Activated naive CD4-positive, alpha-beta T cell treated with anti-CD3 and anti-CD28 coated beads for 36 hours (primary cell): ENCODE measurements around the gene TARM1. TPM values are rescaled to one million over a fixed set of nuclear protein-coding genes. Genes with fewer than 3 reads are reported as not detected.
"Not testable (repeated sequence)": the region's sequence is repeated elsewhere in the genome, so short reads cannot be mapped to it uniquely, and the experiment has no call there.

Source experiments
- CTCF ChIA-PET: fragments of 350-600 bp; sonication (Branson Sonifier 250); formaldehyde crosslinking; loops from one replicate; lab custom pipeline; 2021; ENCODE audit warnings: antibody characterized with exemption; lab: Charles Lee
- DNase-seq: peaks from one replicate; pipeline ENCODE4 v3.0.0-alpha.2; 2020
- H3K27ac Mint-ChIP-seq: one replicate; pipeline ENCODE4 v1.8.0; 2021; ENCODE audit warnings: mild to moderate bottlenecking, mixed read lengths
- H3K27me3 Mint-ChIP-seq: one replicate; pipeline ENCODE4 v1.8.0; 2021; ENCODE audit warnings: low read depth, mixed read lengths
- H3K36me3 Mint-ChIP-seq: one replicate; pipeline ENCODE4 v1.8.0; 2021; ENCODE audit warnings: low read depth, mixed read lengths
- H3K4me1 Mint-ChIP-seq: one replicate; pipeline ENCODE4 v1.8.0; 2021; ENCODE audit warnings: low read depth, mixed read lengths
- H3K4me3 Mint-ChIP-seq: one replicate; pipeline ENCODE4 v1.8.0; 2021; ENCODE audit warnings: mild to moderate bottlenecking, moderate library complexity, mixed read lengths
- H3K9me3 Mint-ChIP-seq: one replicate; pipeline ENCODE4 v1.8.0; 2021; ENCODE audit warnings: mixed read lengths
- intact Hi-C: fragments of 100-400 bp; cut with micrococcal nuclease; formaldehyde crosslinking; loops from one replicate; pipeline ENCODE4 v1.15.1; 2023
- total RNA-seq, 2 experiments: library from RNA; stranded (reverse); gene quantifications; one replicate each; pipeline ENCODE4 v1.2.3, GENCODE V29; 2021

TARM1 gene
- total RNA-seq, 2 experiments from 2014 or later: not detected

DNA sequence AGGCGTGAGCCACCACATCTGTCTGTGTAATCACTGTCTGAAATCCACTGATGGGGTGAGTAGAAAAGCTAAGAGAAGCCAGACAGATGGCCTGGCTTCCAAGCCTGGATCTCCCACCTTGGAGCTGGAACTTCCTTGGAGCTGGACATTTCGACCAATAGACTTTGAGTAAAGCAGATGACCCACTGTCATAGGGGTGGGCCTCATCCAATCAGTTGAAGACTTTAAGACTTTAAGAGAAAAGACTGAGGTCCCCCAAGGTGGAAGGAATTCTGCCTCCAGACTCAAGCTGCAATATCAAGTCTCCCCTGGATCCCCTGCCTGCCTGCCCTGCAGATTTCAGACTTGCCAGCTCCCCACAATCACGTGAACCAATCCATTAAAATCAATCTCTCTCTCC, 38.2 kb downstream of the TARM1 start:
- intact Hi-C loops: no loop called here
- Mint-ChIP-seq H3K36me3 (no peaks in the 10 kb centered on the region), H3K27me3 (peaks cover 12% of the 10 kb centered on the region), H3K4me3 (no peak overlapping the region), H3K4me1 (no peaks in the 10 kb centered on the region), H3K27ac (no peak overlapping the region), H3K9me3 (no peaks in the 10 kb centered on the region)
- CTCF ChIA-PET: interaction anchor here (0.6 to 1.7 kb wide), 2 partner anchors 19 to 41 kb away, joined by 5 read pairs; no protein-coding TSS in a partner anchor
- no peak for DNase-seq

DNA sequence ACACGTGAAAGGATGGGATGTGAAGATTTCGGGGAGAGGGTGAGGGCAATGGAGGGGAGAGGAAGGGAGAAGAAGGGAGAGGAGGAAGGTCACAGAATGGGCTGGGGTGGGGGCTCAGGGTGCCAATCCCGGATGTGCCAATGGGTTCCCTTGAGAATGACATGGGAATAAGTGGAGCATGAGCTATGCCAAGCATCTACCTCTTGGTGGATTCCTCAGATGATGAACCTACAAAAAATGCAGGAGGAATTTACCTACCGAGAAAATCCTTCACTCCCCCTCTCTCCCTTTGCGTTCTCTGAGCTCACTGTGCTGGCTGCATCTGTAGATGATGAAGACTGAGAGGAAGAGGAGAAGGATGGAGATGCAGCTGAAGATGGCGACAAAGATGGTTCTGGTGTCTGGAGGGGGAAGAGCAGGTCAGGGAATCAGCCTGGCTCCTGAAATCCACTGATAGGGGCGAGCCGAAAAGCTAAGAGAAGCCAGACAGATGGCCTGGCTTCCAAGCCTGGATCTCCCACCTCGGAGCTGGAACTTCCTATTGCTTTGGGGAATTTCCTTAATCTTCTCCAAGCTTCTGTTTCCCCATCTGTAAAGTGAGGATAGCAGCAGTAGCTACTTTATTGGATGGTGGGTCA, 39.1 kb downstream of the TARM1 start:
- Mint-ChIP-seq H3K36me3 (no peaks in the 10 kb centered on the region), H3K9me3 (no peaks in the 10 kb centered on the region), H3K4me1 (no peaks in the 10 kb centered on the region), H3K27me3 (peaks cover 15% of the 10 kb centered on the region), H3K4me3 (no peak overlapping the region), H3K27ac (no peak overlapping the region)
- intact Hi-C loops: no loop called here
- CTCF ChIA-PET: interaction anchor here (1.7 kb wide), 1 partner anchor 18 kb away, joined by 5 read pairs; no protein-coding TSS in a partner anchor
- no peak for DNase-seq

DNA sequence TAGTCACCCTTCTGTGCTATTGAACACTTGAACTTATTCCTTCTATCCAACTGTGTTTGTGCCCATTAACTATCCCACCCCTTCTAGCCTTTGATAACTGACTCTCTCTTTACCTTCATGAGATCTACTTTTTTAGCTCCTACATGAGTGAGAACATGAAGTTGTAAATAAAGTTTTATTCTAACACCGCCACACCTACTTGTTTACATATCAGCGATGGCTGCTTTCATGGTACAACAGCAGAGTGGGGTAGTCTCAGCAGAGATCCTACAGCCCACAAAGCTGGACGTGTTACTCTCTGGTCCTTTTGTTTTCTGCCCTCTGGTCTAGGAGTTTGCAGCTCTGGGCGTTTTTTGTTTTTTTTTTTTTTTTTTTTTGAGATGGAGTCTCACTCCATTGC, 41.2 kb downstream of the TARM1 start:
- no peaks in the 10 kb centered on the region for H3K36me3 Mint-ChIP-seq
- H3K4me3 Mint-ChIP-seq: no peak overlapping the region
- intact Hi-C loops: no loop called here
- no peaks in the 10 kb centered on the region for H3K4me1 Mint-ChIP-seq
- peaks cover 9% of the 10 kb centered on the region for H3K27me3 Mint-ChIP-seq
- CTCF ChIA-PET: interaction anchor here (0.5 to 1.4 kb wide), 2 partner anchors 16 to 249 kb away, joined by 3 to 6 read pairs; no protein-coding TSS in a partner anchor
- peak overlapping the region; percentile 56 for H3K27ac Mint-ChIP-seq
- DNase-seq: no peak
- H3K9me3 Mint-ChIP-seq: no peaks in the 10 kb centered on the region

DNA sequence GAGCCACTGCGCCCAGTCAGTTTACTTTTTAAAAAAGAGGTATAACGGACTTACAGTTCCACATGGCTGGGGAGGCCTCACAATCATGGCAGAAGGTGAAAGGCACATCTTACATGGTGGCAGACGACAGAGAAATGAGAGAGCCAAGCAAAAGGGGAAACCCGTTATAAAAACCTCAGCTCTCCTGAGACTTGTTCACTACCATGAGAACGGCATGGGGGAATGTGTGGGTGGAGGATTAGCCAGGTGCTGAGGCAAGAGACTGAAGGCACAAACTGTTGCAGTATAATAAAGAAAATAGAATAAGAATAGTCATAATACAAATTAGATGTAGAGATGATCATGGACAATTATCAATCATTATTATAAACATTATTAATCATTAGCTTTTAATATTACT, 44.6 kb downstream of the TARM1 start:
- intact Hi-C loops, H3K27ac Mint-ChIP-seq, H3K27me3 Mint-ChIP-seq, DNase-seq, H3K4me1 Mint-ChIP-seq, H3K36me3 Mint-ChIP-seq, CTCF ChIA-PET, H3K9me3 Mint-ChIP-seq, H3K4me3 Mint-ChIP-seq: not testable (repeated sequence)

DNA sequence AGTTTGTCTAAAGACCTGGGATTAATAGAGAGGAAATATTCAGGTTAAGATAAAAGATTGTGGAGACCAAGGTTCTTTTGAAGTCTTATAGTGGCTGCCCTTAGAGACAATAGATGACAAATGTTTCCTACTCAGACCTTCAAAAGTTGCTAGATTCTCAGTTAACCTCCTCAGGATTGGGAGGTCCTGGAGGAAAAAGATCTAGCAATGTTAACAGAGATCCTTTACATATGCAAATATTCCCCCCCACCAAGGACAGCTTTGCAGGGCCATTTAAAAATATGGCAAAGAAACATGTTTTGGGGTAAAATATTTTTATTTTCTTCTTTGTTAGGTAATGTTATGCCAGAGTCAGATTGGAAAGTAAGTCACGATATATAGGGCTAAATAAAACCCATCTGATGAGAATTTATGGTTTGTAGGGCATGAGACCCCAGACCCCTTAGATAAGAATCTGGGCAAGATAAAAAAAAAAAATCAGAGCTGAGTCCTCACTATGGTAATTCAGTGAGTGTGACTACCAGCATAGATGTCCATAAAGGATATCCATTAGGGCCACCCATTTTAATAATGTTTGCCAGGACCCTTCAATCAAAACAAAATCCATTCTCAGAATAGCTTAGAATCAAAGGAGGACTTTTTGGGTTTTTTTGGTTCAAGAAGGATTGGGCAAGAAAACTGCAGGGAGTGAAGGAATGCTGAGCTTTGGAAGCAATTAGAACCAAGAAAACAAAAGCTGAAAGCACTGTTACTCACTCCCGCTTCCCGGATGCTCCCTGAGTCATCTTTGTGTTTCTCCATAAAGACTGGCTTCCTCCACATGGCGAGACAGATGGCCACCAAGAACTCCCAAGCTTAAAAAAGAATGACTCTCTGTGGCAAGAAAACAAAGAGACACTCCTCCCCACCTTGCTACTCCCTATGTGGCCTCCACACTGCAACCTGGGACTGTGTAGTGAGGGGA, 45.7 kb downstream of the TARM1 start:
- no peaks in the 10 kb centered on the region for H3K9me3 Mint-ChIP-seq
- no peak overlapping the region for H3K27ac Mint-ChIP-seq
- CTCF ChIA-PET: interaction anchor here (0.6 to 1.3 kb wide), 2 partner anchors 11 to 253 kb away, joined by 4 read pairs; no protein-coding TSS in a partner anchor
- intact Hi-C loops: no loop called here
- no peaks in the 10 kb centered on the region for H3K4me1 Mint-ChIP-seq
- peaks cover 7% of the 10 kb centered on the region for H3K27me3 Mint-ChIP-seq
- no peak for DNase-seq
- no peaks in the 10 kb centered on the region for H3K36me3 Mint-ChIP-seq
- no peak overlapping the region for H3K4me3 Mint-ChIP-seq

DNA sequence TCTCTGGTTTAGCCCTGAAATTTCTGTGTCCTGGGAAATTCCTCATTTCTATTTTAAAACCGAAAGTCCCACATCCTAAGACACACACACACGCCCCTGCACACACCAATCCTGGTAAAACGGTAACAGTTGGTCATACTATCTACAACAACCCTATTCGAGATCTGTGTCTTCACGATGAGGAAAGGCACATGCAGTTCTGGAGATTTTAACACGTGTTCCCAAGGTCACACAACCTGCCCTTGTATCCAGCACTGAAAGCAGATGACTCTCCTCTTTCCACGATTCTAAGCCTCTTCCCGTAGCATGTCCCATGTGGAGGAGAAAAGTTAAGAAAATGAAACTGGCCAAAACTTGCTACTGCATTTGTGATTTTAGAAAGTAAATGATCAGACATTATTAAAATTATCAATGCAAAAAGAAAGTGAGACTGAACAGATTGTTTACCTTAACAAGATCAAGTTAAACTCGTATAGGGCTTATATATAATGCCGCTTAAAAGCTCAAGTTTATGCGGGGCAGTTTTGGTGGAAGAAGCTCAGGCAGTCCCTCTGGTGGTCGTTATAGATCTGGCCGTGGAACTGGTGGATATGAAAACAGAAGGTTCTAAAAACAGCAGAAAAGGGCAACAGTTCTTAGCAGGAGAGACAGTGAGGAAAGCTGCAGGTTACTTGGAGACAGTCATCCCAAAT, 50.1 kb downstream of the TARM1 start:
- no peak for DNase-seq
- intact Hi-C loops: loop anchor here (1.0 kb wide), 1 partner anchor 238 kb away; no protein-coding TSS in a partner anchor
- Mint-ChIP-seq H3K9me3 (no peaks in the 10 kb centered on the region), H3K36me3 (no peaks in the 10 kb centered on the region), H3K27ac (no peak overlapping the region), H3K4me3 (no peak overlapping the region), H3K27me3 (peaks cover 15% of the 10 kb centered on the region), H3K4me1 (peaks cover 1% of the 10 kb centered on the region)
- CTCF ChIA-PET: interaction anchor here (1.0 to 1.5 kb wide), 4 partner anchors 116 to 259 kb away, joined by 3 to 4 read pairs (median 4); no protein-coding TSS in a partner anchor

DNA sequence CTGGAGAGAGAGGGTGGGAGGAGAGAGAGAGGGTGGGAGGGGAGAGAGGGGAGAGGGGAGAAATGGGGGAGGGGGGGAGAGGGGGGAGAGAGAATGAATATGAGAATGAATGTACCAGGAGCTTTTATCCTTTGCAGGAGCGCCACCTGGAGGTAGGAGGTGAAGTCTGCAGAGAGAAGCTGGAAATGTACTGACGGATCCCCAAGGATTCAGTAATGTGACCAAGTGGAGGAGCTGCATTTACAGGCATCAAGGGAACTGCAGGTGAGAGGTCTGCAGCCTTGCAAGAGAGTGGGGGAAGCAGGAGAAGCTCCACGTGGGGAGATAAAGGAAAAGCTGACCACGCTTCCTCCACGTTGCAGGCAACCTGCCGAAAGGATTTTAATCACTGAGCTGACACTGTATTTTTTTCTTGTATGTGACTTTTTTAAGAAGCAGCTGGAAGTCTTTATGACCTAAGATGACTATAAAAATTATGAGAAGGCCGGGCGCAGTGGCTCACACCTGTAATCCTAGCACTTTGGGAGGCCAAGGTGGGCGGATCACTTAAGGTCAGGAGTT, 51.2 kb downstream of the TARM1 start:
- H3K9me3 Mint-ChIP-seq: no peaks in the 10 kb centered on the region
- intact Hi-C loops: loop anchor here (1.0 kb wide), 1 partner anchor 237 kb away; no protein-coding TSS in a partner anchor
- H3K27ac Mint-ChIP-seq: no peak overlapping the region
- CTCF ChIA-PET: interaction anchor here (0.6 to 1.5 kb wide), 17 partner anchors 9 to 258 kb away, joined by 3 to 12 read pairs (median 5); no protein-coding TSS in a partner anchor
- DNase-seq: peak; percentile 72
- H3K4me3 Mint-ChIP-seq: no peak overlapping the region
- peaks cover 1% of the 10 kb centered on the region for H3K4me1 Mint-ChIP-seq
- no peaks in the 10 kb centered on the region for H3K36me3 Mint-ChIP-seq
- H3K27me3 Mint-ChIP-seq: peaks cover 15% of the 10 kb centered on the region

DNA sequence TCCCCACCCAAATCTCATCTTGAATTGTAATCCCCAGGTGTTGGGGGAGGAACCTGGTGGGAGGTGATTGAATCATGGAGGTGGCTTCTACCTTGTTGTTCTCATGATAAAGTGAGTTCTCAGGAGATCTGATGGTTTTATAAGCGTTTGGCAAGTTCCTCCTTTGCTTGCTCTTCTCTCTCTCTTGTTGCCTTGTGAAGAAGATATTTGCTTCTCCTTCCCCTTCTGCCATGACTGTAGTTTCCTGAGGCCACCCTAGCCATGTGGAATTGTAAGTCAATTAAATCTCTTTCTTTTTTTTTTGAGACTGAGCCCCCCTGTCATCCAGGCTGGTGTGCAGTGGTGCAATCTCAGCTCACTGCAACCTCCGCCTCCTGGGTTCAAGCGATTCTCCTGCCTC, 51.9 kb downstream of the TARM1 start:
- H3K36me3 Mint-ChIP-seq: no peaks in the 10 kb centered on the region
- no peak overlapping the region for H3K27ac Mint-ChIP-seq
- H3K9me3 Mint-ChIP-seq: no peaks in the 10 kb centered on the region
- H3K4me1 Mint-ChIP-seq: peaks cover 1% of the 10 kb centered on the region
- H3K27me3 Mint-ChIP-seq: peaks cover 20% of the 10 kb centered on the region
- no peak overlapping the region for H3K4me3 Mint-ChIP-seq
- CTCF ChIA-PET: interaction anchor here (1.0 to 1.5 kb wide), 10 partner anchors 9 to 258 kb away, joined by 3 to 12 read pairs (median 5); no protein-coding TSS in a partner anchor
- DNase-seq: no peak
- intact Hi-C loops: no loop called here

DNA sequence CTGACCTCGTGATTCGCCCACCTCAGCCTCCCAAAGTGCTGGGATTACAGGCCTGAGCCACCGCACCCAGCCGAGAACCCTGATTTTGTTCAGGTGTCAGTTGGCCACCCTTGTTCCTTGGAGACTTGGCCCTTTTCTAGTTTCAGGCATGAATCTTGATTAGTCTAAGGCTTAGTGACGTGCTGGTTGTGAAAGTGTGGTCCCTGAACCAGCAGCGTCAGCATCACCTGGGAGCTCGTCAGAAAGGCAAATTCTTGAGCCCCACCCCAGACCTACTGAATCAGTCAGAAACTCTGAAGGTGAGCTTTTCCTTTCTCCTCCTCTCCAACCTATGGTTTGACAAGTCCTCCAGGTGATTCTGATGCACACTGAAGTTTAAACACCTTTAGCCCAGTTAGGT, 54.5 kb downstream of the TARM1 start:
- H3K4me3 Mint-ChIP-seq: no peak overlapping the region
- CTCF ChIA-PET: interaction anchor here (1.0 to 1.2 kb wide), 2 partner anchors 17 to 116 kb away, joined by 3 to 5 read pairs; no protein-coding TSS in a partner anchor

DNA sequence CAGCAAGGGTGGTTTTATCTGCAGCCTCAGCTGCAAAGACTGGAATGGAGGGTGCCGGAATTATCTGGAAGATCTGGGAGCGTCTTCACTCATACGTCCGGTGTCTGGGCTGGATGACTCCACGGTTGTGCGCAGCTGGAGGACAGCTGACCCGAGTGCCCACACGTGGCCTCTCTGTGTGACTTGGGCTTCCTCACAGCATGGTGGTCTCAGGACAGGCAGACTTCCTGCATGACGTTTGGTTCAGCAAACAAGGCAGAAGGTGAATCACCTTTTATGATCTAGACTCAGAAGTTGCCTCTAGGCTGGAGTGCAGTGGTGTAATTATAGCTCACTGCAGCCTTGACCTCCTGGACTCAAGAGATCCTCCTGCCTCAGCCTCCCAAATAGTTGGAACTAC, 56.5 kb downstream of the TARM1 start:
- Mint-ChIP-seq H3K9me3 (no peaks in the 10 kb centered on the region), H3K4me3 (no peak overlapping the region), H3K27me3 (peaks cover 39% of the 10 kb centered on the region), H3K27ac (no peak overlapping the region), H3K36me3 (no peaks in the 10 kb centered on the region), H3K4me1 (peaks cover 2% of the 10 kb centered on the region)
- intact Hi-C loops: loop anchor here (1.0 to 5.0 kb wide), 3 partner anchors 118 to 827 kb away; no protein-coding TSS in a partner anchor
- CTCF ChIA-PET: interaction anchor here (0.6 to 3.3 kb wide), 14 partner anchors 10 to 259 kb away, joined by 3 to 18 read pairs (median 5); partner anchors contain the start of gene PRKCG
- DNase-seq: no peak

More for the DNA sequence above, 54.5 kb downstream of the TARM1 start:
- no peaks in the 10 kb centered on the region for H3K9me3 Mint-ChIP-seq
- no peak for DNase-seq
- H3K27ac Mint-ChIP-seq: no peak overlapping the region
- intact Hi-C loops: no loop called here
- H3K36me3 Mint-ChIP-seq: no peaks in the 10 kb centered on the region
- peaks cover 4% of the 10 kb centered on the region for H3K4me1 Mint-ChIP-seq
- H3K27me3 Mint-ChIP-seq: peaks cover 36% of the 10 kb centered on the region

DNA sequence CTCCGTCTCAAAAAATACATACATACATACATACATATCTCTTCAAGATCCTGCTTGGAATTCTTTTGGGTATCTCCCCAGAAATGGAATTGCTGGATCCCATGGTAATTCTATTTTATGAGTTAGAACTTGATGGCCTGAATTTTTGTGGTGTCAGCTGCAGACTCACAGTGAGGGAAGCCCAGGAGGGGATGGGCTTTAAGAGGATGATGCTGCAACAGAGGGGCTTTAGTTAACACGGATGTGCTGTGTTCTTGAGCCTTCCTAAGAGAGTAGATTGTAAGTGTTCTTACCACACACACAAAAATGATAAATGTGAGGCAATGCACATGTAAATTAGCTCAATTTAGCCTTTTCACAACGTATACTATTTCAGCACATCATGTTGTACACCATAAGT, 58.0 kb downstream of the TARM1 start:
- CTCF ChIA-PET: interaction anchor here (0.6 to 3.3 kb wide), 13 partner anchors 15 to 369 kb away, joined by 3 to 18 read pairs (median 4); no protein-coding TSS in a partner anchor
- H3K36me3 Mint-ChIP-seq: no peaks in the 10 kb centered on the region
- peaks cover 33% of the 10 kb centered on the region for H3K27me3 Mint-ChIP-seq
- no peaks in the 10 kb centered on the region for H3K9me3 Mint-ChIP-seq
- H3K27ac Mint-ChIP-seq: no peak overlapping the region
- intact Hi-C loops: loop anchor here (5.0 kb wide), 1 partner anchor 826 kb away; no protein-coding TSS in a partner anchor
- peaks cover 2% of the 10 kb centered on the region for H3K4me1 Mint-ChIP-seq
- H3K4me3 Mint-ChIP-seq: no peak overlapping the region
- DNase-seq: no peak
